NT2/D1 (cell line): ENCODE measurements around the gene GTF3A.

Experiments used
- DNase-seq: peaks from one replicate; pipeline ENCODE4 v3.0.0-alpha.2; 2011; ENCODE audit warnings: low read depth, low spot score
- H3K27me3 ChIP-seq: 2 replicates; pipeline ENCODE4 v1.6.0; 2011; ENCODE audit warnings: mild to moderate bottlenecking; ENCODE audit not compliant: insufficient read length, insufficient read depth
- H3K36me3 ChIP-seq: 2 replicates; pipeline ENCODE4 v1.6.1; 2011; ENCODE audit warnings: mild to moderate bottlenecking, low read length, mixed read lengths; ENCODE audit not compliant: insufficient read depth, insufficient read length
- H3K4me1 ChIP-seq: 2 replicates; pipeline ENCODE4 v1.5.1; 2011; ENCODE audit not compliant: insufficient read depth, insufficient read length
- H3K4me3 ChIP-seq: 2 replicates; pipeline ENCODE4 v1.5.1; 2011; ENCODE audit warnings: low read depth; ENCODE audit not compliant: insufficient read length
- H3K9ac ChIP-seq: 2 replicates; pipeline ENCODE4 v1.6.0; 2011; ENCODE audit warnings: low read depth; ENCODE audit not compliant: insufficient read length
- H3K9me3 ChIP-seq: 2 replicates; pipeline ENCODE4 v1.5.1; 2011; ENCODE audit warnings: mild to moderate bottlenecking, low read length; ENCODE audit not compliant: insufficient read depth
- SUZ12 ChIP-seq: IDR thresholded peaks from 2 replicates; pipeline ENCODE4 v1.6.1; 2011; ENCODE audit not compliant: insufficient read length, insufficient read depth; ENCODE audit errors: extremely low read depth
- YY1 ChIP-seq: IDR thresholded peaks from 2 replicates; pipeline ENCODE4 v1.6.1; 2011; ENCODE audit not compliant: insufficient read length, insufficient read depth
- ZNF274 ChIP-seq: IDR thresholded peaks from 2 replicates; pipeline ENCODE4 v1.6.1; 2011; ENCODE audit warnings: mild to moderate bottlenecking, low read depth, low read length

GTF3A gene

DNA sequence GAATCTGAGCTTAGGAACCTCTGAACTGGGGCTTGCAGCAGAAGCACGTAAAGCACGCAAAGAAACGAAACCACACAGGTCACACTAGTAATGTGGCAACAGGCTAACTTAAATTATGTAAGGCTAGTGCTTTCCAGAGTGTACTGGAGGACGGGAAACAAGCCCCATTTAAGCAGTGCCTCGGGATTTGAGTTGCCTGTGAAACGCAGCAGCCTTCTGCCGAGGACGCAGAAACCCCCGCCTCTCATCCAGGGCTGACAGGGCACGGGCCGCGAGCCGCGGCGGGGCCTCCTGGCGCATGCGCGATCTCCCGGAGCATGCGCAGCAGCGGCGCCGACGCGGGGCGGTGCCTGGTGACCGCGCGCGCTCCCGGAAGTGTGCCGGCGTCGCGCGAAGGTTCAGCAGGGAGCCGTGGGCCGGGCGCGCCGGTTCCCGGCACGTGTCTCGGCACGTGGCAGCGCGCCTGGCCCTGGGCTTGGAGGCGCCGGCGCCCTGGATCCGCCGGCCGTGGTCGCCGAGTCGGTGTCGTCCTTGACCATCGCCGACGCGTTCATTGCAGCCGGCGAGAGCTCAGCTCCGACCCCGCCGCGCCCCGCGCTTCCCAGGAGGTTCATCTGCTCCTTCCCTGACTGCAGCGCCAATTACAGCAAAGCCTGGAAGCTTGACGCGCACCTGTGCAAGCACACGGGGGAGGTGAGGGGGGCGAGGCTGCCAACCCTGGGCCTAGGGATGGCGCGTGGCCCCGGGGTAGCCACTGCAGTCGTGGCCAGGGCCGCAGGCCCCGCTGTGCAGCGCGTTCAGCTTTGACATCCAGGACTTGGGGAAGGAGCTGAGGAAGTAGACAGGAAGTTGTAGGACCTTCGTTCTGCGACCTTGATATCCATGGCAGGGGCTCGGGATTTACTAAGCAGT, at the start of gene GTF3A:
Gene GTF3A (plus strand): TSS at position 374 of the 912 bp plus-strand sequence.
- Histone ChIP-seq H3K27me3 (peaks cover 20% of the 10 kb centered on the region), H3K9ac (peak within 1 kb of the TSS; percentile 88), H3K4me1 (no peaks in the 10 kb centered on the region), H3K36me3 (peaks cover 28% of the 10 kb centered on the region), H3K9me3 (no peaks in the 10 kb centered on the region), H3K4me3 (peak within 1 kb of the TSS; percentile 74)
- DNase-seq: peak; percentile 63
- TF ChIP-seq ZNF274 (no peak), SUZ12 (no peak), YY1 (no peak)

DNA sequence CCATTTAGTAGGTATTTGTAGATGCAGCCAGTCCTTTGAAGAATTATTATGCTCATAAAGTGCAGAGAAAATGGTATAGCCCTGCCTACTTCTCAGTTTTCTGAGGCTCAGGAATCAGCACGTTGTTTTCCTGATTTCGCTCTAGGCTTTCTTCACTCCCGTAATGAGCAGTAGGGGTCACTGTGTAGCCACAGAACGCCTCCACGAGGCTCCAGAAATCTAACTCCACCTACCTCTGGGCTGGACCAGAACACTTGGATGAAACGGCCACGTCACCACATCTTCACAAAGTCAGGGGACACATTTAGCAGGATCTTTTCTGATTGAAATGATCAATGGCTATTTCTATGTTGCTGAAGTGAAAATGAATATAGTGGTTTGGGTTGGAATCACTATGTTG, 49.8 kb upstream of the GTF3A start:
- peaks cover 6% of the 10 kb centered on the region for H3K27me3 ChIP-seq
- peak; percentile 63 for DNase-seq
- peaks cover 6% of the 10 kb centered on the region; the same call in 1 of the 2 replicates for H3K9me3 ChIP-seq
- H3K9ac ChIP-seq: no peak overlapping the region
- TF ChIP-seq SUZ12 (no peak), YY1 (no peak), ZNF274 (no peak)
- no peak overlapping the region for H3K4me3 ChIP-seq
- no peaks in the 10 kb centered on the region for H3K36me3 ChIP-seq
- no peaks in the 10 kb centered on the region for H3K4me1 ChIP-seq

DNA sequence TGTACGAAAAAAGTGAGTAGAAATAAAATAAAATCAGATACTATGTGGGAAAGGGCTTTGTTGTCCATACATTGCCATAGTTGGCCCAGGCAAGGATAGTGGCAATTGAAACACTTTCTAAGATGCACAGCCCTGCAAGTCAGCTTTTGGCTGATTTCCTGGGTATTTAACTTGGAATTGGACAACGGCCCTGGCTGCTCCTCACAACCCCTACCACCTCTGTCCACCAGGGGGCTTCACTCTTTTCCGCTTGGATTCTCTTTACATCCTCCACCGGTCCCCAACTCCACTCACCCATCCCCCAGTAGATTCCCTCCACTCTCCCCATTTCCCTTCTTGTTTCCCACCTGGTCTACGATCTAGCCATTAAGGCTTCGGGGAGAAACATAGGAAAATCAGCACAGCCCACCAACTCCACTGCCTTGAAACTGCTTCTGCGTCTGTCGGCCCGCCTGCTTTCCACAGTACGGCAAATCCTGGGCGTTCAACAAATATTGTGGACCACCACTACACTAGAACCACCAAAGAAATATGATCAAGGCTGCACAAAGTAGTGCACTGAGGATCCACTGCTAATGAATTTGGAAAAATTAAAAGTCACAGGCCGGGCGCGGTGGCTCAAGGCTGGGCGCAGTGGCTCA, 48.6 kb upstream of the GTF3A start:
- Histone ChIP-seq H3K9ac (no peak overlapping the region), H3K9me3 (0 out of 2 replicates have a peak, but pooled peaks cover under 1% of the 10 kb centered on the region), H3K27me3 (peaks cover 6% of the 10 kb centered on the region), H3K36me3 (no peaks in the 10 kb centered on the region), H3K4me1 (peaks cover 4% of the 10 kb centered on the region), H3K4me3 (no peak overlapping the region)
- no peak for DNase-seq
- TF ChIP-seq SUZ12 (no peak), YY1 (no peak), ZNF274 (no peak)

- Histone ChIP-seq H3K9ac (no peak overlapping the region), H3K27me3 (no peaks in the 10 kb centered on the region), H3K36me3 (no peaks in the 10 kb centered on the region), H3K4me3 (no peak overlapping the region), H3K9me3 (no peaks in the 10 kb centered on the region), H3K4me1 (peaks cover 4% of the 10 kb centered on the region)
- no peak for DNase-seq
- TF ChIP-seq ZNF274 (no peak), YY1 (no peak), SUZ12 (no peak)
Observed at GRCh38 chr13:27379126-27379525, 45.3 kb upstream of the GTF3A start.

GRCh38 chr13:27379694-27380641, 44.5 kb upstream of the GTF3A start:
- Histone ChIP-seq H3K36me3 (no peaks in the 10 kb centered on the region), H3K27me3 (no peaks in the 10 kb centered on the region), H3K4me3 (no peak overlapping the region), H3K9me3 (no peaks in the 10 kb centered on the region), H3K4me1 (peaks cover 4% of the 10 kb centered on the region), H3K9ac (no peak overlapping the region)
- peak; percentile 50 for DNase-seq
- TF ChIP-seq YY1: no peak
- no peak for TF ChIP-seq ZNF274
- TF ChIP-seq SUZ12: no peak

GRCh38 chr13:27381601-27382000, 42.8 kb upstream of the GTF3A start:
- no peak overlapping the region for H3K9ac ChIP-seq
- TF ChIP-seq SUZ12 (no peak), ZNF274 (no peak), YY1 (no peak)
- peaks cover 2% of the 10 kb centered on the region for H3K27me3 ChIP-seq
- DNase-seq: no peak
- peaks cover 7% of the 10 kb centered on the region for H3K4me1 ChIP-seq
- H3K9me3 ChIP-seq: no peaks in the 10 kb centered on the region
- no peaks in the 10 kb centered on the region for H3K36me3 ChIP-seq
- H3K4me3 ChIP-seq: no peak overlapping the region
